Left ventricle myocardium superior (tissue), 1 donor: ENCODE data around the gene MPC1. TPM values are rescaled to one million over a fixed set of nuclear protein-coding genes. Genes with fewer than 3 reads are reported as not detected.
"Not testable (repeated sequence)": the region's sequence is repeated elsewhere in the genome, so short reads cannot be mapped to it uniquely, and the experiment has no call there.

Experiments
- ATAC-seq: fragments of 200-7000 bp; cut with Tn5 transposase; one replicate; pipeline ENCODE4 v1.9.1; 2020; ENCODE audit warnings: mild to moderate bottlenecking, moderate library complexity
- DNase-seq: peaks from one replicate; pipeline ENCODE4 v3.0.0-alpha.2; 2020
- intact Hi-C: fragments of 100-400 bp; cut with micrococcal nuclease; formaldehyde crosslinking; loops from one replicate; pipeline ENCODE4 v1.11.0; 2022
- total RNA-seq: library from RNA; stranded (reverse); fragmentation: NEBNext Ultra II Directional; extraction: Animal tissue kit (Norgen Biotek cat#: 25700); gene quantifications from one replicate; pipeline ENCODE4 v1.2.1, GENCODE V29; 2021
- donor health status: DM: no; HTN: yes; CAD: no; lungs with severe emphysema.

MPC1 gene
- total RNA-seq, 1 donor from 2014 or later = 411 TPM

- intact Hi-C loops = loop anchor here (10.0 kb wide), 1 partner anchor 52 kb away; no protein-coding TSS in a partner anchor
- DNase-seq, ATAC-seq: not testable (repeated sequence)
Observed at GRCh38 chr6:166387098-166387497, 4.4 kb upstream of the MPC1 start.

- ATAC-seq (no peak), DNase-seq (no peak)
- intact Hi-C loops = loop anchor here (10.0 kb wide), 1 partner anchor 51 kb away; no protein-coding TSS in a partner anchor
Observed at GRCh38 chr6:166386111-166386510, 3.4 kb upstream of the MPC1 start.

GRCh38 chr6:166383802-166384363 lies 1.1 kb upstream of the MPC1 start:
- peak; percentile 67 for DNase-seq
- intact Hi-C loops = loop anchor here (10.0 kb wide), 1 partner anchor 49 kb away; no protein-coding TSS in a partner anchor
- not testable (repeated sequence) for ATAC-seq

GRCh38 chr6:166382500-166382932 lies 224 bp downstream of the MPC1 start:
- ATAC-seq (peak; percentile 31), DNase-seq (no peak)
- intact Hi-C loops = loop anchor here (10.0 kb wide), 1 partner anchor 48 kb away; no protein-coding TSS in a partner anchor

GRCh38 chr6:166381733-166382499 lies 824 bp downstream of the MPC1 start:
- intact Hi-C loops = loop anchor here (10.0 kb wide), 1 partner anchor 47 kb away; no protein-coding TSS in a partner anchor
- peak; percentile 67 for ATAC-seq
- peak; percentile 85 for DNase-seq

GRCh38 chr6:166381381-166381732 lies 1.4 kb downstream of the MPC1 start:
- DNase-seq = no peak
- no peak for ATAC-seq
- intact Hi-C loops = loop anchor here (10.0 kb wide), 1 partner anchor 47 kb away; no protein-coding TSS in a partner anchor

GRCh38 chr6:166379800-166380199 lies 2.9 kb downstream of the MPC1 start:
- ATAC-seq (no peak), DNase-seq (no peak)
- intact Hi-C loops = loop anchor here (10.0 kb wide), 1 partner anchor 45 kb away; no protein-coding TSS in a partner anchor

- intact Hi-C loops = no loop called here
- ATAC-seq (no peak), DNase-seq (no peak)
Observed at GRCh38 chr6:166379103-166379586, 3.6 kb downstream of the MPC1 start.

GRCh38 chr6:166377721-166378120 lies 5.0 kb downstream of the MPC1 start:
- intact Hi-C loops = no loop called here
- no peak for ATAC-seq

GRCh38 chr6:166375013-166375412 lies 7.7 kb downstream of the MPC1 start:
- DNase-seq = no peak
- no peak for ATAC-seq
- intact Hi-C loops = no loop called here

More at GRCh38 chr6:166377721-166378120, 5.0 kb downstream of the MPC1 start:
- no peak for DNase-seq

GRCh38 chr6:166370489-166370888 lies 12.3 kb downstream of the MPC1 start:
- DNase-seq = no peak
- intact Hi-C loops = no loop called here
- no peak for ATAC-seq

GRCh38 chr6:166369782-166370181 lies 13.0 kb downstream of the MPC1 start:
- intact Hi-C loops = no loop called here
- DNase-seq (no peak), ATAC-seq (no peak)

- intact Hi-C loops = no loop called here
- DNase-seq = no peak
Observed at GRCh38 chr6:166366921-166367320, 15.8 kb downstream of the MPC1 start.

GRCh38 chr6:166365806-166366205 lies 16.9 kb downstream of the MPC1 start:
- DNase-seq (no peak), ATAC-seq (peak; percentile 22)
- intact Hi-C loops = no loop called here

More at GRCh38 chr6:166366921-166367320, 15.8 kb downstream of the MPC1 start:
- ATAC-seq = peak; percentile 31

GRCh38 chr6:166365221-166365620 lies 17.5 kb downstream of the MPC1 start:
- intact Hi-C loops = no loop called here
- no peak for DNase-seq

GRCh38 chr6:166364456-166364855 lies 18.3 kb downstream of the MPC1 start:
- ATAC-seq = peak; percentile 84
- DNase-seq = no peak
- intact Hi-C loops = no loop called here

More at GRCh38 chr6:166365221-166365620, 17.5 kb downstream of the MPC1 start:
- ATAC-seq = peak; percentile 70

- intact Hi-C loops, ATAC-seq, DNase-seq: not testable (repeated sequence)
Observed at GRCh38 chr6:166362427-166362826, 20.3 kb downstream of the MPC1 start.

- DNase-seq = peak; percentile 62
- intact Hi-C loops = no loop called here
Observed at GRCh38 chr6:166361077-166361429, 21.7 kb downstream of the MPC1 start.

GRCh38 chr6:166360243-166361076 lies 22.3 kb downstream of the MPC1 start:
- DNase-seq (no peak), ATAC-seq (peak; percentile 33)
- intact Hi-C loops = no loop called here

More at GRCh38 chr6:166361077-166361429, 21.7 kb downstream of the MPC1 start:
- peak; percentile 59 for ATAC-seq
